ENCODE results near the gene SH2D3A. TPM values are rescaled to one million over a fixed set of nuclear protein-coding genes. Genes with fewer than 3 reads are reported as not detected.

SH2D3A gene
- total and polyA plus RNA-seq, 2 experiments from 2014 or later = 20.7 to 38.4 TPM

DNA sequence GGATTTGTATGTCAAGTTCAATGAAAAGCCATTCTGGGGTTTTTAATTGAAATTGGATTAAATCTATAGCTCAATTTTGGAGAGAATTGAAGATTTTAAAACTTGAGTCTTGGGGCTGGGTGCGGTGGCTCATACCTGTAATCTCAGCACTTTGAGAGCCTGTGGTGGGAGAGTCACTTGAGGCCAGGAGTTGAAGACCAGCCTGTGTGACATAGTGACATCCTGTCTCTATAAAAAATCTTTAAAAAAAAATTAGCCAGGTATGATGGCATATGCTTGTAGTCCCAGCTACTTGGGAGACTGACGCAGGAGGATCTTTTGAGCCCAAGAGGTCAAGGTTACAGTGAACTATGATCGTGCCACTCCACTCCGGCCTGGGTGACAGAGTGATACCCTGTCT, 46.4 kb upstream of the SH2D3A start (continued):
- TF ChIP-seq, protein P1, sequence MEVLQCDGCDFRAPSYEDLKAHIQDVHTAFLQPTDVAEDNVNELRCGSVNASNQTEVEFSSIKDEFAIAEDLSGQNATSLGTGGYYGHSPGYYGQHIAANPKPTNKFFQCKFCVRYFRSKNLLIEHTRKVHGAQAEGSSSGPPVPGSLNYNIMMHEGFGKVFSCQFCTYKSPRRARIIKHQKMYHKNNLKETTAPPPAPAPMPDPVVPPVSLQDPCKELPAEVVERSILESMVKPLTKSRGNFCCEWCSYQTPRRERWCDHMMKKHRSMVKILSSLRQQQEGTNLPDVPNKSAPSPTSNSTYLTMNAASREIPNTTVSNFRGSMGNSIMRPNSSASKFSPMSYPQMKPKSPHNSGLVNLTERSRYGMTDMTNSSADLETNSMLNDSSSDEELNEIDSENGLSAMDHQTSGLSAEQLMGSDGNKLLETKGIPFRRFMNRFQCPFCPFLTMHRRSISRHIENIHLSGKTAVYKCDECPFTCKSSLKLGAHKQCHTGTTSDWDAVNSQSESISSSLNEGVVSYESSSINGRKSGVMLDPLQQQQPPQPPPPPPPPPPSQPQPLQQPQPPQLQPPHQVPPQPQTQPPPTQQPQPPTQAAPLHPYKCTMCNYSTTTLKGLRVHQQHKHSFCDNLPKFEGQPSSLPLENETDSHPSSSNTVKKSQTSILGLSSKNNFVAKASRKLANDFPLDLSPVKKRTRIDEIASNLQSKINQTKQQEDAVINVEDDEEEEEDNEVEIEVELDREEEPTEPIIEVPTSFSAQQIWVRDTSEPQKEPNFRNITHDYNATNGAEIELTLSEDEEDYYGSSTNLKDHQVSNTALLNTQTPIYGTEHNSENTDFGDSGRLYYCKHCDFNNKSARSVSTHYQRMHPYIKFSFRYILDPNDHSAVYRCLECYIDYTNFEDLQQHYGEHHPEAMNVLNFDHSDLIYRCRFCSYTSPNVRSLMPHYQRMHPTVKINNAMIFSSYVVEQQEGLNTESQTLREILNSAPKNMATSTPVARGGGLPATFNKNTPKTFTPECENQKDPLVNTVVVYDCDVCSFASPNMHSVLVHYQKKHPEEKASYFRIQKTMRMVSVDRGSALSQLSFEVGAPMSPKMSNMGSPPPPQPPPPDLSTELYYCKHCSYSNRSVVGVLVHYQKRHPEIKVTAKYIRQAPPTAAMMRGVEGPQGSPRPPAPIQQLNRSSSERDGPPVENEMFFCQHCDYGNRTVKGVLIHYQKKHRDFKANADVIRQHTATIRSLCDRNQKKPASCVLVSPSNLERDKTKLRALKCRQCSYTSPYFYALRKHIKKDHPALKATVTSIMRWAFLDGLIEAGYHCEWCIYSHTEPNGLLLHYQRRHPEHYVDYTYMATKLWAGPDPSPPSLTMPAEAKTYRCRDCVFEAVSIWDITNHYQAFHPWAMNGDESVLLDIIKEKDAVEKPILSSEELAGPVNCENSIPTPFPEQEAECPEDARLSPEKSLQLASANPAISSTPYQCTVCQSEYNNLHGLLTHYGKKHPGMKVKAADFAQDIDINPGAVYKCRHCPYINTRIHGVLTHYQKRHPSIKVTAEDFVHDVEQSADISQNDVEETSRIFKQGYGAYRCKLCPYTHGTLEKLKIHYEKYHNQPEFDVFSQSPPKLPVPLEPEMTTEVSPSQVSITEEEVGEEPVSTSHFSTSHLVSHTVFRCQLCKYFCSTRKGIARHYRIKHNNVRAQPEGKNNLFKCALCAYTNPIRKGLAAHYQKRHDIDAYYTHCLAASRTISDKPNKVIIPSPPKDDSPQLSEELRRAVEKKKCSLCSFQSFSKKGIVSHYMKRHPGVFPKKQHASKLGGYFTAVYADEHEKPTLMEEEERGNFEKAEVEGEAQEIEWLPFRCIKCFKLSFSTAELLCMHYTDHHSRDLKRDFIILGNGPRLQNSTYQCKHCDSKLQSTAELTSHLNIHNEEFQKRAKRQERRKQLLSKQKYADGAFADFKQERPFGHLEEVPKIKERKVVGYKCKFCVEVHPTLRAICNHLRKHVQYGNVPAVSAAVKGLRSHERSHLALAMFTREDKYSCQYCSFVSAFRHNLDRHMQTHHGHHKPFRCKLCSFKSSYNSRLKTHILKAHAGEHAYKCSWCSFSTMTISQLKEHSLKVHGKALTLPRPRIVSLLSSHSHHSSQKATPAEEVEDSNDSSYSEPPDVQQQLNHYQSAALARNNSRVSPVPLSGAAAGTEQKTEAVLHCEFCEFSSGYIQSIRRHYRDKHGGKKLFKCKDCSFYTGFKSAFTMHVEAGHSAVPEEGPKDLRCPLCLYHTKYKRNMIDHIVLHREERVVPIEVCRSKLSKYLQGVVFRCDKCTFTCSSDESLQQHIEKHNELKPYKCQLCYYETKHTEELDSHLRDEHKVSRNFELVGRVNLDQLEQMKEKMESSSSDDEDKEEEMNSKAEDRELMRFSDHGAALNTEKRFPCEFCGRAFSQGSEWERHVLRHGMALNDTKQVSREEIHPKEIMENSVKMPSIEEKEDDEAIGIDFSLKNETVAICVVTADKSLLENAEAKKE (CRISPR knock-in tag; IDR thresholded peaks at IDR 0.05) = no peak
- TF ChIP-seq NANOG (IDR thresholded peaks at IDR 0.05; ENCODE audit: borderline replicate concordance) (no peak), ZNF331 (CRISPR knock-in tag; IDR thresholded peaks at IDR 0.05; ENCODE audit: low read depth) (no peak), POLR2AphosphoS5 (IDR thresholded peaks at IDR 0.05; ENCODE audit: low read depth) (no peak)

DNA sequence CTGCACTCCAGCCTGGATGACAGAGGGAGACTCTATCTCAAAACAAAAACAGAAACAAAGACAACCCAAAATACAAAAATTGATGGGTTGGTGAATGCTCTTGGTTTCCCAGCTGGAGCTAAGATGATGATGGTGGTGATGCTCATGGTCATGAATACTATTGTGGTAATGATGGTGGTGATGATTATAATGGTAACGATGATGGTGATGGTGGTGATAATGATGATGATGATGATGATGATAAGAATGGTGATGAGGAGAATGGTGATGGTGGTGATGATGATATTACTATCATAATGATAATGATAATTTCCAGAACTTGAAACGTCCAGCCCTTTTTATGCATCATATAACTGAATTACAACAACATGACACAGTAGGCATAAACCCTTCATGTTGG, 45.4 kb upstream of the SH2D3A start:
- Histone ChIP-seq H3K27ac (ENCODE audit: low read depth) (no peak overlapping the region), H3K36me3 (ENCODE audit: insufficient read depth) (no peaks in the 10 kb centered on the region), H2AFZ (peak overlapping the region; percentile 95; the same call in 1 of the 2 replicates), H3F3A (replicated peaks; ENCODE audit: low read depth) (no peaks in the 10 kb centered on the region), H4K20me1 (replicated peaks; ENCODE audit: insufficient read depth) (no peaks in the 10 kb centered on the region; the same call in 1 of the 2 replicates), H3K4me2 (no peak overlapping the region), H3K4me3 (no peak overlapping the region), H3K79me2 (replicated peaks; ENCODE audit: insufficient read depth) (no peaks in the 10 kb centered on the region), H3K9me2 (ENCODE audit: insufficient read depth) (0 out of 2 replicates have a peak, but pooled peaks cover 7% of the 10 kb centered on the region), H3K4me1 (ENCODE audit: insufficient read depth) (no peaks in the 10 kb centered on the region), H3K27me3 (ENCODE audit: insufficient read depth) (no peaks in the 10 kb centered on the region)
- H3K36me3 Mint-ChIP-seq (ENCODE audit: low read depth) = peaks cover 39% of the 10 kb centered on the region
- H3K4me1 Mint-ChIP-seq = no peaks in the 10 kb centered on the region
- ATAC-seq = no peak
- H3K4me3 Mint-ChIP-seq = no peak overlapping the region
- DNase-seq (ENCODE audit: low spot score) = no peak
- peaks cover 94% of the 10 kb centered on the region for H3K9me3 Mint-ChIP-seq
- no peak overlapping the region for H3K27ac Mint-ChIP-seq
- H3K27me3 Mint-ChIP-seq (ENCODE audit: insufficient read depth, low read depth, poor library complexity) = peaks cover 2% of the 10 kb centered on the region
- TF ChIP-seq CREB1 (CRISPR knock-in tag; IDR thresholded peaks at IDR 0.05; ENCODE audit: low read depth) = no peak
- TF ChIP-seq, protein P1 (CRISPR knock-in tag; IDR thresholded peaks at IDR 0.05) = no peak
- no peak for TF ChIP-seq EZH2phosphoT487 (IDR thresholded peaks at IDR 0.05; ENCODE audit: unreplicated experiment)
- TF ChIP-seq POLR2AphosphoS5 (IDR thresholded peaks at IDR 0.05; ENCODE audit: low read depth) = no peak
- no peak for TF ChIP-seq STAT1 (IDR thresholded peaks at IDR 0.05; ENCODE audit: unreplicated experiment)
- no peak for TF ChIP-seq JUNB (IDR thresholded peaks at IDR 0.05; ENCODE audit: unreplicated experiment)
- no peak for TF ChIP-seq NANOG (IDR thresholded peaks at IDR 0.05; ENCODE audit: borderline replicate concordance)
- no peak for TF ChIP-seq ZNF114 (CRISPR knock-in tag; IDR thresholded peaks at IDR 0.05)
- no peak for TF ChIP-seq ZNF331 (CRISPR knock-in tag; IDR thresholded peaks at IDR 0.05; ENCODE audit: low read depth)

Data from GM23338 (cell line).